Gastrocnemius medialis (tissue), 4 donors: ENCODE data around the gene HUNK. TPM values are rescaled to one million over a fixed set of nuclear protein-coding genes. Genes with fewer than 3 reads are reported as not detected.
"Not testable (repeated sequence)": the region's sequence is repeated elsewhere in the genome, so short reads cannot be mapped to it uniquely, and the experiment has no call there.

Experiments
- ATAC-seq, 2 donors: fragments of 150-250 bp; one replicate each; pipeline ENCODE4 v1.9.1; 2016
- DNase-seq, 2 donors: peaks; one replicate each; pipeline ENCODE4 v3.0.0-alpha.2; 2019
- H3K27ac ChIP-seq, 4 donors: fragments of 200-600 bp; sonication (generic); 1 replicate in 1 of 4; 2 replicates in 3 of 4; pipeline ENCODE4 v1.5.1; 2016 to 2018; ENCODE audit warnings: mild to moderate bottlenecking in 2 of 4, moderate library complexity in 1 of 4
- H3K27me3 ChIP-seq, 3 donors: fragments of 200-600 bp; sonication (generic) in 2 of 3; 1 replicate in 1 of 3; 2 replicates in 2 of 3; pipeline versions ENCODE4 v1.5.1 to v1.6.0; 2016 to 2019; ENCODE audit warnings: mild to moderate bottlenecking in 1 of 3, moderate library complexity in 1 of 3
- H3K36me3 ChIP-seq, 2 donors: fragments of 200-600 bp; sonication (generic) in 1 of 2; one replicate each; pipeline ENCODE4 v1.5.1; 2017 to 2018
- H3K4me1 ChIP-seq, 2 donors: fragments of 200-600 bp; sonication (generic) in 1 of 2; one replicate each; pipeline ENCODE4 v1.5.1; 2016 to 2017; ENCODE audit warnings: mild to moderate bottlenecking in 2 of 2
- H3K4me3 ChIP-seq, 4 donors: fragments of 200-600 bp; sonication (generic) in 3 of 4; 1 replicate in 1 of 4; 2 replicates in 3 of 4; pipeline ENCODE4 v1.5.1; 2016 to 2019; ENCODE audit warnings: mild to moderate bottlenecking in 2 of 4
- H3K9me3 ChIP-seq, 3 donors: fragments of 200-600 bp; sonication (generic) in 2 of 3; 1 replicate in 1 of 3; 2 replicates in 2 of 3; pipeline ENCODE4 v1.5.1; 2016 to 2019
- POLR2A ChIP-seq, 2 donors: fragments of 450-650 bp; IDR thresholded peaks; one replicate each; pipeline ENCODE4 v1.6.1; 2017; ENCODE audit warnings: antibody characterized with exemption in 2 of 2, mild to moderate bottlenecking in 2 of 2, moderate library complexity in 2 of 2
- in situ Hi-C, 4 donors: fragments of 200-750 bp; cut with MboI; loops; one replicate each; pipeline versions ENCODE4 v1.15.0 to v1.8.0; 2017; ENCODE audit warnings: low sequenced_read_pairs in 4 of 4
- intact Hi-C: fragments of 100-400 bp; cut with DNase I; formaldehyde crosslinking; loops from one replicate; pipeline ENCODE4 v1.15.1; 2023; ENCODE audit warnings: low total_unique reads
- total RNA-seq, 4 donors: library from RNA; depleted of rRNA; stranded (reverse); fragments of >200 nt; gene quantifications; one replicate each; pipeline versions ENCODE4 v1.1.0 to v1.2.3, GENCODE V29; 2016
- TF ChIP-seq, protein P1 (sequence below), 5 experiments: fragments of 450-650 bp in 3 of 5; fragments of 200-600 bp in 2 of 5; sonication (generic) in 2 of 5; IDR thresholded peaks in 4 of 5; conservative IDR thresholded peaks in 1 of 5; 1 replicate in 4 of 5; 2 replicates in 1 of 5; pipeline ENCODE4 v1.5.1; 2016 to 2019; ENCODE audit warnings: antibody characterized with exemption in 5 of 5, mild to moderate bottlenecking in 3 of 5, moderate library complexity in 3 of 5

Gene HUNK
- total RNA-seq, 4 donors from 2014 or later = 0.13 TPM; not detected in 3

DNA sequence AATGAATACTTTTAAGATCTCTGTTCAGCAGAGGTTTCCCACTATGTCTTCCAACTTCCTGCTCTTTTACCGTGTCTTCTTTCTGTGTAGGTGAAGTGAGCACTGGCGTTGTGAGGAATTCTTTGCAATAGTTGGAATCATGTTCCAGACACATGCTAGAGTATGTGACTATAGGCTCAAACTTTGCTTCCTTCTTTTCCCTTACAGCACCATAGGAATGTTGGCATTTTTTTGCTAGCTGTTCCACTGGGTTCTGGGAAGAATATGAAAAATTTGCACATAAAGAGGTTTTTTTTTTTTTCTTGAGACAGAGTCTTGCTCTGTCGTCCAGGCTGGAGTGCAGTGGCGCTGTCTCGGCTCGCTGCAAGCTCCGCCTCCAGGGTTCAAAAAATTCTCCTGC lies 15.7 kb upstream of the HUNK start:
- H3K4me3 ChIP-seq = no peak overlapping the region
- H3K36me3 ChIP-seq = no peaks in the 10 kb centered on the region
- H3K4me1 ChIP-seq = no peaks in the 10 kb centered on the region
- no peak overlapping the region for H3K27ac ChIP-seq
- ATAC-seq (no peak), DNase-seq (no peak)
- H3K27me3 ChIP-seq = no peaks in the 10 kb centered on the region
- TF ChIP-seq POLR2A (IDR thresholded peaks at IDR 0.05) = no peak
- TF ChIP-seq, protein P1, sequence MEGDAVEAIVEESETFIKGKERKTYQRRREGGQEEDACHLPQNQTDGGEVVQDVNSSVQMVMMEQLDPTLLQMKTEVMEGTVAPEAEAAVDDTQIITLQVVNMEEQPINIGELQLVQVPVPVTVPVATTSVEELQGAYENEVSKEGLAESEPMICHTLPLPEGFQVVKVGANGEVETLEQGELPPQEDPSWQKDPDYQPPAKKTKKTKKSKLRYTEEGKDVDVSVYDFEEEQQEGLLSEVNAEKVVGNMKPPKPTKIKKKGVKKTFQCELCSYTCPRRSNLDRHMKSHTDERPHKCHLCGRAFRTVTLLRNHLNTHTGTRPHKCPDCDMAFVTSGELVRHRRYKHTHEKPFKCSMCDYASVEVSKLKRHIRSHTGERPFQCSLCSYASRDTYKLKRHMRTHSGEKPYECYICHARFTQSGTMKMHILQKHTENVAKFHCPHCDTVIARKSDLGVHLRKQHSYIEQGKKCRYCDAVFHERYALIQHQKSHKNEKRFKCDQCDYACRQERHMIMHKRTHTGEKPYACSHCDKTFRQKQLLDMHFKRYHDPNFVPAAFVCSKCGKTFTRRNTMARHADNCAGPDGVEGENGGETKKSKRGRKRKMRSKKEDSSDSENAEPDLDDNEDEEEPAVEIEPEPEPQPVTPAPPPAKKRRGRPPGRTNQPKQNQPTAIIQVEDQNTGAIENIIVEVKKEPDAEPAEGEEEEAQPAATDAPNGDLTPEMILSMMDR (IDR thresholded peaks at IDR 0.05 in 4 of 5, conservative IDR thresholded peaks at IDR 0.05 in 1 of 5) = no peak
- in situ Hi-C loops = no loop called here
- no peaks in the 10 kb centered on the region for H3K9me3 ChIP-seq
- intact Hi-C loops = no loop called here

DNA sequence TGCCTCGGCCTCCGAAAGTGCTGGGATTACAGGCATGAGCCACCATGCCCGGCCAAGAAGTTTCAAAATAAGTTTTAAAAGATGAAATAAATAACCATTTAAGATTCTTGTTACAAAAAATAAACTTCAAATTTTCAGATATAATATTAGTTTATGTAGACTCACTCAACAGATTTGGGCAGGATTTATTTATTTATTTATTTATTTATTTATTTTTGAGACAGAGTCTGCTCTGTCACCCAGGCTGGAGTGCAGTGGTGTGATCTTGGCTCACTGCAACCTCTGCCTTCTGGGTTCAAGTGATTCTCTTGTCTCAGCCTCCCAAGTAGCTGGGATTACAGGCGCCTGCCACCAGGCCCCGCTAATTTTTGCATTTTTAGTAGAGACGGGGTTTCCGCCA lies 15.2 kb upstream of the HUNK start:
- ATAC-seq, H3K27ac ChIP-seq, H3K4me3 ChIP-seq, DNase-seq, in situ Hi-C loops, H3K4me1 ChIP-seq, H3K36me3 ChIP-seq, H3K27me3 ChIP-seq, intact Hi-C loops, H3K9me3 ChIP-seq: not testable (repeated sequence)

DNA sequence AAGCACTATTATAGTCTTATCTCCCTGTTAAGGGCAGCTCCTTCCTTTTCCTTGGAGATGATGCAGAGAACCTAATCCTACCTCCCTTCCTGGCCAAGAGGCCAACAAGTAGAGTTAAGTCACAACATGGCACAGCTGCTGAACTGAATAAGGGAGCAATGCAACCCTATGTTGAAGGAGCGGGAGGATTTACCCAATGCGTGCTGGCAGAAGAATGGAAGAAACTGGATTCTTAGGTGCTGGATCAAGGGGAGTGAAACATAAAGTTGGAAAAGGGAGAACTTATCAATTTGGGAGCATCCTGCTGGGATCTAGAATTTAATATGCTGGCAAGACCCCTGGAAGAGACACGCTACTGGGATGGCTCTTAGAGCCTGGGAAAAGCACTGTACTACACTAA lies 12.0 kb upstream of the HUNK start:
- no peak for TF ChIP-seq POLR2A (IDR thresholded peaks at IDR 0.05)
- TF ChIP-seq, protein P1 (IDR thresholded peaks at IDR 0.05 in 4 of 5, conservative IDR thresholded peaks at IDR 0.05 in 1 of 5) = no peak
- H3K27ac ChIP-seq = no peak overlapping the region
- no peak overlapping the region for H3K4me3 ChIP-seq
- H3K9me3 ChIP-seq = no peaks in the 10 kb centered on the region
- intact Hi-C loops = no loop called here
- H3K4me1 ChIP-seq = peaks cover 0 to 1% of the 10 kb centered on the region in 2 donors
- no peaks in the 10 kb centered on the region for H3K27me3 ChIP-seq
- in situ Hi-C loops = loop anchor here in 3 of 4 donors (5.0 to 10.0 kb wide), 2 partner anchors 401 to 404 kb away; no protein-coding TSS in a partner anchor
- no peak for DNase-seq
- no peak for ATAC-seq
- H3K36me3 ChIP-seq = no peaks in the 10 kb centered on the region

DNA sequence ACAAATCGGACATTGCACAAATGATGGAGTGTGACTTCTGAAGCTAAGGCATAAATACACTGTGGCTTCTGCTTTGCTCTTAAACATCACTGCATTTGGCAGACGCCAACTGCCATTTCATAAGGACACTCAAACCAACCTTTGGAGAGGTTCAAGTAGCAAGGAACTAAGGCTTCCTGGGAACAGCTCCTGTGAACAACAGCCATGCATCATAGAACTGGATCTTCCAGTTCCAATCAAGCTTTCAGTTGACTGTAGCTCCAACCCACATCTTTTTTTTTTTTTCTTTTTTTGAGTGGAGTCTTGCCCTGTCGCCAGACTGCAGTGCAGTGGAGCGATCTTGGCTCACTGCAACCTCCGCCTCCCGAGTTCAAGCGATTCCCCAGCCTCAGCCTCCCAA lies 10.7 kb upstream of the HUNK start:
- Histone ChIP-seq H3K27me3 (no peaks in the 10 kb centered on the region), H3K4me1 (peaks cover 0 to 6% of the 10 kb centered on the region in 2 donors), H3K36me3 (no peaks in the 10 kb centered on the region), H3K4me3 (no peak overlapping the region), H3K9me3 (no peaks in the 10 kb centered on the region), H3K27ac (no peak overlapping the region)
- DNase-seq = no peak
- no peak for ATAC-seq
- intact Hi-C loops (no loop called here), in situ Hi-C loops (loop anchor here in 3 of 4 donors (5.0 to 10.0 kb wide), 2 partner anchors 400 to 403 kb away; no protein-coding TSS in a partner anchor)
- TF ChIP-seq POLR2A (IDR thresholded peaks at IDR 0.05) = no peak
- TF ChIP-seq, protein P1 (IDR thresholded peaks at IDR 0.05 in 4 of 5, conservative IDR thresholded peaks at IDR 0.05 in 1 of 5) = no peak

DNA sequence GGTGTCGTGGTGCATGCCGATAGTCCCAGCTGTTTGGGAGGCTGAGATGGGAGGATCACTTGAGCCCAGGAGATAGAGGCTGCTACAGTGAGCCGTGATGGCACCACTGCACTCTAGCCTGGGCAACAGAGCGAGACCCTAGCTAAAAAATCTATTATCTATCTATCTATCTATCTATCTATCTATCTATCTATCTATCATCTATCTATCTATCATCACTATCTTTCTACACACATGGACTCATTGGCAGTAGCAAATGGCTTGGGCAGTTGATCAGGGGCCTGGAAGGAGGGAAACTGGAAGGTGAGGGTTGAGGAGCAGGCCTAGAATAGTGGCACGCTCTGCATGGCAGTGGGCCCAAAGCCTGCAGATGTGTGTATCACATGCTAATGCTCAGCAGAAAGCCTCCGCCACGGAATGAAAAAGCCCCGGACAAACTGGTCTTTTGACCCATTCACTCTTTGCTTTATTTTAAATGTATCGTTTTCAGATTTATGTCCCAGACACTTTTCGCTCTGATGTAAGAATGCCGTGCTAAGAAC lies 7.3 kb upstream of the HUNK start:
- in situ Hi-C loops = loop anchor here in 3 of 4 donors (5.0 to 10.0 kb wide), 2 partner anchors 397 to 399 kb away; no protein-coding TSS in a partner anchor
- no peaks in the 10 kb centered on the region for H3K36me3 ChIP-seq

More for the DNA sequence above, 7.3 kb upstream of the HUNK start:
- Histone ChIP-seq H3K4me3 (no peak overlapping the region), H3K4me1 (peaks cover 0 to 6% of the 10 kb centered on the region in 2 donors), H3K27ac (no peak overlapping the region), H3K9me3 (no peaks in the 10 kb centered on the region), H3K27me3 (peaks cover 0 to 6% (median 3%) of the 10 kb centered on the region in 3 donors)
- DNase-seq (no peak), ATAC-seq (no peak)
- intact Hi-C loops = no loop called here
- TF ChIP-seq, protein P1 (IDR thresholded peaks at IDR 0.05 in 4 of 5, conservative IDR thresholded peaks at IDR 0.05 in 1 of 5) = no peak
- no peak for TF ChIP-seq POLR2A (IDR thresholded peaks at IDR 0.05)
